ENCODE results near the gene LYZL6.

LYZL6 gene

GRCh38 chr17:35943537-35943936 is at the start of gene LYZL6:
LYZL6 (minus strand) TSS chr17:35943713; CDS start chr17:35939356, 4,357 bp downstream.
- H3K9me3 Mint-ChIP-seq: no peaks in the 10 kb centered on the region
- no peaks in the 10 kb centered on the region for H3K36me3 Mint-ChIP-seq (ENCODE audit: low read depth)
- no peak within 1 kb of the TSS for H3K27ac Mint-ChIP-seq
- H3K27me3 Mint-ChIP-seq: no peaks in the 10 kb centered on the region
- H3K4me1 Mint-ChIP-seq (ENCODE audit: low read depth): peaks cover 2% of the 10 kb centered on the region
- no peak for DNase-seq
- no peak within 1 kb of the TSS for H3K4me3 Mint-ChIP-seq

DNA sequence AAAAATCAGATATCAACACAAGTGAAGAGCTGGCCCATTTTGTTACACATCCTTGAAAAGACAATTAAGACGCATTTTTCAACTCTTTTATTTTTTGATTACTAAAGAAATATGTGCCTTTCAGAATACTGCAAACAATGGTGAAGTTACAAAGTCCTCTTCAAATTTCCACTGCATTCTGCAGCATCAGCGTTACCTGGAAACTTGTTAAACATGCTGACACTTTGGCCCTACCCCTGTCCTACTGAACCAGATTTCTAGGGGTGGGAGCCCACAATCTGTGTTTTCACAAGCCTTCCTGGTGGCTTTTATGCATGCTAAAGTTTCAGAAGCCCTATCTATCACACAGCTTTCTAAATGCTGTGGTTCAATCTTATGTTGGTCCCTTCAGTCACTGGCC is 47.6 kb upstream of the LYZL6 start:
- no peak for DNase-seq
- H3K27ac Mint-ChIP-seq: no peak overlapping the region
- H3K4me3 Mint-ChIP-seq: no peak overlapping the region
- peaks cover 19% of the 10 kb centered on the region for H3K27me3 Mint-ChIP-seq
- peaks cover 11% of the 10 kb centered on the region for H3K9me3 Mint-ChIP-seq
- H3K36me3 Mint-ChIP-seq (ENCODE audit: low read depth): no peaks in the 10 kb centered on the region
- no peaks in the 10 kb centered on the region for H3K4me1 Mint-ChIP-seq (ENCODE audit: low read depth)

- Mint-ChIP-seq H3K4me1 (ENCODE audit: low read depth) (no peaks in the 10 kb centered on the region), H3K36me3 (ENCODE audit: low read depth) (no peaks in the 10 kb centered on the region), H3K4me3 (no peak overlapping the region), H3K9me3 (peaks cover 11% of the 10 kb centered on the region), H3K27ac (no peak overlapping the region), H3K27me3 (peaks cover 12% of the 10 kb centered on the region)
- DNase-seq: no peak
Measured at GRCh38 chr17:35988164-35988563, 44.7 kb upstream of the LYZL6 start.

DNA sequence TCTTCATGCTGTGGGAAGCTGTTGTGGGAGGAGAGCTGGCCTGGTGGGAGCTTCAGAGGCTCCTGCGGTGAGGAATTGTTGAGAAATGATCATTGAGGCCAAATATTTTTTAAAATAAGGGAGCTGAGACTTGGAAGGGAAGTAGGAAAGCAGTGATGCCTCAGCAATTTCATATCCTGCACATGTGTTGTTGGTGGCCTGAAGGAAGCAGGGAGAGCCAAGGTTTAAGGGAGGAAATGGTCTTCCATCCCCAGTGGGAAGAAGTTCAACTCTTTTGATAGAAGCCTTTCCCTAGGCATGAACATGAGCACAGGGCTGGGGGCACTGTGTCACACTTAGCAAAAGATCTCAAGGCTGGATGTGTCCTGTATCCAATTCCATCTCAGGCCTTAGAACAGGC is 43.1 kb upstream of the LYZL6 start, which contains the start of gene CCL14:
CCL14 (minus strand) TSS at position 87 of the 400 bp plus-strand sequence; CDS start at position 7, 80 bp downstream.
- Mint-ChIP-seq H3K4me3 (no peak within 1 kb of the TSS), H3K27me3 (no peaks in the 10 kb centered on the region), H3K9me3 (peaks cover 11% of the 10 kb centered on the region), H3K36me3 (ENCODE audit: low read depth) (no peaks in the 10 kb centered on the region), H3K27ac (no peak within 1 kb of the TSS), H3K4me1 (ENCODE audit: low read depth) (no peaks in the 10 kb centered on the region)
- no peak for DNase-seq

- no peak for DNase-seq
- H3K9me3 Mint-ChIP-seq: peaks cover 6% of the 10 kb centered on the region
- no peak overlapping the region for H3K27ac Mint-ChIP-seq
- H3K4me3 Mint-ChIP-seq: no peak overlapping the region
- no peaks in the 10 kb centered on the region for H3K27me3 Mint-ChIP-seq
- H3K36me3 Mint-ChIP-seq (ENCODE audit: low read depth): no peaks in the 10 kb centered on the region
- no peaks in the 10 kb centered on the region for H3K4me1 Mint-ChIP-seq (ENCODE audit: low read depth)
Measured at GRCh38 chr17:35984140-35984539, 40.6 kb upstream of the LYZL6 start.

DNA sequence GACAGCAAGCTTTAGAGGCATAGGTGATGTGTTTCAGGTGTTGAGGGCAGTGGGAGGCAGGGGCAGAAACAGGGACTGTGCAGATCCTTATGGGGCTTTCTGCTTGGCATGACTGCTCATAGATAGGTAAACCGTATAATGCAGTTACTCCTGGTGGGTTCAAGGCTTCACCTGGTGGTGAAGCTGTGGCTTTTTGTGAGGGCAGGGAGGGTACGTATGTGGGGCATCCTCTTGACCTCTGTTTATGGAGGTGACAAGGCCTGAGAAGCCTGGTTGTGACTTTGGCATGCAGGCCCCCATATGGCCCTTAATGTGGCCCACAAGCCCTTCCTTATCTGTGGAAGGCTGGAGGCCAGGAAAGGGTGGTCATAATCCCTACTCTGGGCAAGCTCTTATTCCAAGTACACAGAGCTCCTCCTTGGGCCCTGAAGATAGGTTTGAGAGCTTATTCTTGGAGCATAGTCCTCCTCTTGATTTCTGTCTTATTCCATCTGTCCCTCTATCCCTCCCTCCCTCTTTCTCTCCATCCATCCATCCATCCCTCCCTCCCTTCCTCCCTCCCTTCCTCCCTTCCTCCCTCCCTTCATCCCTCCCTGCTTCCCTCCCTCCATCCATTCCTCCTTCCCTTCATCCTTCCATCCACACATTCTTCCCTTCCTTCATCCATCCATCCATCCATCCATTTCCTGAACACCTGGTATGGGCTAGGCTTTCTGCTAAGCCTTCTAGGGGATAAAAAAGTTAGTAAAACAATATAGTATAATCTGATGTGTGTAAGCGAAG is 39.1 kb upstream of the LYZL6 start:
- no peaks in the 10 kb centered on the region for H3K27me3 Mint-ChIP-seq
- no peaks in the 10 kb centered on the region for H3K4me1 Mint-ChIP-seq (ENCODE audit: low read depth)
- no peak overlapping the region for H3K4me3 Mint-ChIP-seq
- no peaks in the 10 kb centered on the region for H3K9me3 Mint-ChIP-seq
- no peak overlapping the region for H3K27ac Mint-ChIP-seq
- no peaks in the 10 kb centered on the region for H3K36me3 Mint-ChIP-seq (ENCODE audit: low read depth)
- DNase-seq: no peak

- H3K9me3 Mint-ChIP-seq: no peaks in the 10 kb centered on the region
- no peak overlapping the region for H3K4me3 Mint-ChIP-seq
- no peaks in the 10 kb centered on the region for H3K36me3 Mint-ChIP-seq (ENCODE audit: low read depth)
- no peaks in the 10 kb centered on the region for H3K4me1 Mint-ChIP-seq (ENCODE audit: low read depth)
- H3K27me3 Mint-ChIP-seq: no peaks in the 10 kb centered on the region
- DNase-seq: no peak
- H3K27ac Mint-ChIP-seq: no peak overlapping the region
Measured at GRCh38 chr17:35981908-35982330, 38.4 kb upstream of the LYZL6 start.

- Mint-ChIP-seq H3K4me1 (ENCODE audit: low read depth) (no peaks in the 10 kb centered on the region), H3K9me3 (no peaks in the 10 kb centered on the region), H3K36me3 (ENCODE audit: low read depth) (no peaks in the 10 kb centered on the region), H3K4me3 (no peak within 1 kb of the TSS), H3K27me3 (no peaks in the 10 kb centered on the region), H3K27ac (no peak within 1 kb of the TSS)
- DNase-seq: no peak
Measured at GRCh38 chr17:35981246-35981645, 37.7 kb upstream of the LYZL6 start, which contains the start of gene CCL16. CCL16 (minus strand) TSS chr17:35981497; CDS start chr17:35981420, 77 bp downstream.

GRCh38 chr17:35978346-35978745 is 34.8 kb upstream of the LYZL6 start:
- Mint-ChIP-seq H3K4me3 (no peak overlapping the region), H3K36me3 (ENCODE audit: low read depth) (no peaks in the 10 kb centered on the region), H3K9me3 (no peaks in the 10 kb centered on the region), H3K27ac (no peak overlapping the region), H3K4me1 (ENCODE audit: low read depth) (peaks cover 7% of the 10 kb centered on the region), H3K27me3 (no peaks in the 10 kb centered on the region)
- no peak for DNase-seq

GRCh38 chr17:35977509-35977908 is 34.0 kb upstream of the LYZL6 start:
- Mint-ChIP-seq H3K4me3 (no peak overlapping the region), H3K9me3 (no peaks in the 10 kb centered on the region), H3K27me3 (no peaks in the 10 kb centered on the region), H3K27ac (no peak overlapping the region), H3K4me1 (ENCODE audit: low read depth) (peaks cover 7% of the 10 kb centered on the region), H3K36me3 (ENCODE audit: low read depth) (no peaks in the 10 kb centered on the region)
- DNase-seq: no peak

DNA sequence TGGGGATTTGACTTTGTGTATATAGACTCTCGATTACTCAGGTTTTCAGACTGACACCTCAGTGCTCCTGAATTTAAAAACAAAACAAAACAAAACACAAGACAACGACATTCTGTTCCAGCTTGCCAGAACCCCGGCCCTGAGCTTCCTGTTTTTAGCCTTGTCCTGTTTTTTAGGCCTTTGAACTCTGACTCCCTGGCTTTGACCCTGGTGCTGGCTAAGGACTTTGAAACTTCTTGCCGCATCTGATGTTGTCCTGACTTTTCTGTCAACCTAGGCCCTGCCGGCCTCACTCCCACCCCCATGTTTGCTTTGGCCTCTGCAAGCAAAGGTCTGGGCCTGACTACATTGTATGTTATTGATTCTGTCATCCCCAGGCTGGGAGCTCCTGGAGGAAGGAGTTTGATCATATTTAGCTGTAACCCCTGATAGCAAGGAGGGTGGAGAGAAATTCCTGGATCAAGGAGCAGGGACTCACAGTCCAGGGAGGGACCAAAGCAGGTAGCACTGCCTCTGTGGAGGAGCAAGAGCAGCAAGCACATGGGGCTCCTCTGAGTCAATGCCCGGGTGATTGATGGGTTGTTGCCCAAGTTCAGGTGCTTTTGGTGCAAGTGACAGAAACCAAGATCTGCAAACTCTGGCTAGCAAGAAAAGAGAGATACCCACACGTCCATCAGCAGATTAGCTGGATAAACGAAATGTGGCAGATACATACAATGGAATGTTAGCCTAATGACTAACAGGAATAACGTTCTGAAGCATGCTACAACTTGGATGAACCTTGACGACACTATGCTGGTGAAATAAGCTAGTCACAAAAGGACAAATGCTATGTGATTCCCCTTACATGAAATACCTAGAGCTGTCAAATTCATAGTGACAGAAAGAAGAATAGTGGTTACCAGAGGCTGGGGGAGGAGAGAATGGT is 30.1 kb upstream of the LYZL6 start:
- H3K27ac Mint-ChIP-seq: no peak overlapping the region
- H3K4me1 Mint-ChIP-seq (ENCODE audit: low read depth): peaks cover 19% of the 10 kb centered on the region
- DNase-seq: no peak
- no peaks in the 10 kb centered on the region for H3K27me3 Mint-ChIP-seq
- no peak overlapping the region for H3K4me3 Mint-ChIP-seq
- no peaks in the 10 kb centered on the region for H3K36me3 Mint-ChIP-seq (ENCODE audit: low read depth)
- no peaks in the 10 kb centered on the region for H3K9me3 Mint-ChIP-seq

- Mint-ChIP-seq H3K27me3 (no peaks in the 10 kb centered on the region), H3K36me3 (ENCODE audit: low read depth) (no peaks in the 10 kb centered on the region), H3K9me3 (no peaks in the 10 kb centered on the region), H3K4me3 (no peak overlapping the region), H3K27ac (no peak overlapping the region), H3K4me1 (ENCODE audit: low read depth) (peaks cover 19% of the 10 kb centered on the region)
- no peak for DNase-seq
Measured at GRCh38 chr17:35972945-35973332, 29.4 kb upstream of the LYZL6 start.

DNA sequence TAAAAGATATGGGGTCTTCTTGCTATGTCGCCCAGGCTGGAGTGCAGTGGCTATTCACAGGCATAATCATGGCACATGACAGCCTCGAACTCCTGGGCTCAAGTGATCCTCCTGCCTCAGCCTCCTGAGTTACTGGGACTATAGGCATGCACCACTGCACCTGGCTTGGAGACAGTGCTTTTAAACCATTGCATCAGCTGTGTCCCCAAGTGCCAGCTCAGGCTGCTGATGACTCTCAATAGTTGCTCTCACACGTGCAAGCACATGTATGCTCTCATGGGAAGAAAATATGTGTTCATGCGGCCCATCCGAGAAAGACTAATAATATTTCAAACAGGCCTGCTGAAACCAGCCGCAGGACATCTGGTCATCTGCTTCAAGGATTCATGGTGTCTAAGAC is 29.0 kb upstream of the LYZL6 start:
- H3K4me3 Mint-ChIP-seq: no peak overlapping the region
- no peaks in the 10 kb centered on the region for H3K27me3 Mint-ChIP-seq
- DNase-seq: no peak
- H3K36me3 Mint-ChIP-seq (ENCODE audit: low read depth): no peaks in the 10 kb centered on the region
- no peak overlapping the region for H3K27ac Mint-ChIP-seq
- H3K4me1 Mint-ChIP-seq (ENCODE audit: low read depth): peaks cover 19% of the 10 kb centered on the region
- no peaks in the 10 kb centered on the region for H3K9me3 Mint-ChIP-seq

- Mint-ChIP-seq H3K27ac (no peak overlapping the region), H3K4me3 (no peak overlapping the region), H3K27me3 (no peaks in the 10 kb centered on the region), H3K36me3 (ENCODE audit: low read depth) (no peaks in the 10 kb centered on the region), H3K4me1 (ENCODE audit: low read depth) (peaks cover 19% of the 10 kb centered on the region), H3K9me3 (no peaks in the 10 kb centered on the region)
- DNase-seq: no peak
Measured at GRCh38 chr17:35972066-35972465, 28.6 kb upstream of the LYZL6 start.
